H1 (cell line): Measurements from ENCODE around the gene CRHR2. TPM values are rescaled to one million over a fixed set of nuclear protein-coding genes. Genes with fewer than 3 reads are reported as not detected.

Source experiments
- CTCF ChIA-PET: fragments of 300-600 bp; sonication (Branson Sonifier 250); formaldehyde crosslinking; loops from one replicate; lab custom pipeline; 2021; ENCODE audit not compliant: partially characterized antibody; lab: Charles Lee
- POLR2A ChIA-PET: fragments of 300-600 bp; sonication (Branson Sonifier 250); formaldehyde crosslinking; loops from one replicate; lab custom pipeline; 2021; ENCODE audit warnings: inconsistent platforms; ENCODE audit not compliant: partially characterized antibody; lab: Charles Lee
- DNase-seq, 2 experiments: peaks; one replicate each; pipeline versions ENCODE4 v3.0.0 to v3.0.0-alpha.2; 2010 to 2022; ENCODE audit warnings: low spot score in 2 of 2, low read depth in 1 of 2, mixed read lengths in 1 of 2
- FAIRE-seq: peaks from 2 replicates; lab custom pipeline; 2011; peaks lifted over from hg19 to GRCh38; lab: Jason Lieb, UNC
- H2AFZ ChIP-seq: 2 replicates; pipeline ENCODE4 v1.8.1; 2012; ENCODE audit warnings: low read length, inconsistent platforms
- H2AK5ac ChIP-seq: 2 replicates; pipeline ENCODE4 v1.6.1; 2013; ENCODE audit warnings: low read depth, low read length
- H2BK120ac ChIP-seq: replicated peaks from 2 replicates; pipeline ENCODE3; 2013; ENCODE audit warnings: low read depth, low read length, inconsistent platforms
- H2BK12ac ChIP-seq: 2 replicates; pipeline ENCODE4 v1.6.1; 2013; ENCODE audit warnings: low read depth, low read length
- H2BK15ac ChIP-seq: 2 replicates; pipeline ENCODE4 v1.6.1; 2013; ENCODE audit warnings: low read length
- H2BK20ac ChIP-seq: 2 replicates; pipeline ENCODE4 v1.6.1; 2013; ENCODE audit warnings: low read length
- H2BK5ac ChIP-seq: 2 replicates; pipeline ENCODE4 v1.6.1; 2013; ENCODE audit warnings: low read depth, low read length
- H3K14ac ChIP-seq: 2 replicates; pipeline ENCODE4 v1.6.1; 2013; ENCODE audit warnings: inconsistent platforms; ENCODE audit not compliant: insufficient read length
- H3K18ac ChIP-seq: 2 replicates; pipeline ENCODE4 v1.6.1; 2013; ENCODE audit warnings: low read length; ENCODE audit errors: extremely low read depth
- H3K23ac ChIP-seq: 2 replicates; pipeline ENCODE4 v1.6.1; 2013; ENCODE audit warnings: inconsistent platforms; ENCODE audit not compliant: insufficient read length
- H3K23me2 ChIP-seq: 2 replicates; pipeline ENCODE4 v1.6.1; 2013; ENCODE audit warnings: low read depth, low read length
- H3K27ac ChIP-seq: 2 replicates; pipeline ENCODE4 v1.6.1; 2011; ENCODE audit warnings: low read depth, low read length, inconsistent platforms
- H3K27me3 ChIP-seq, 4 experiments: replicated peaks in 1 of 4; 1 replicate in 1 of 4; 2 replicates in 3 of 4; pipeline versions ENCODE4 v1.6.1 to v1.8.1; 2011 to 2013; ENCODE audit warnings: low read length in 3 of 4, mild to moderate bottlenecking in 3 of 4, inconsistent platforms in 2 of 4, mixed read lengths in 2 of 4, moderate library complexity in 1 of 4; ENCODE audit not compliant: control insufficient read depth in 3 of 4, insufficient read depth in 3 of 4; ENCODE audit errors: extremely low read depth in 1 of 4
- H3K36me3 ChIP-seq, 4 experiments: 2 replicates each; pipeline versions ENCODE4 v1.6.1 to v1.8.1; 2011 to 2013; ENCODE audit warnings: mild to moderate bottlenecking in 4 of 4, low read length in 3 of 4, moderate library complexity in 2 of 4, control low read depth in 1 of 4, inconsistent platforms in 1 of 4; ENCODE audit not compliant: insufficient read depth in 4 of 4, control insufficient read depth in 2 of 4
- H3K4ac ChIP-seq: replicated peaks from 2 replicates; pipeline ENCODE3; 2013; ENCODE audit warnings: low read length, low read depth, mixed read lengths, inconsistent platforms; ENCODE audit not compliant: insufficient read length
- H3K4me1 ChIP-seq, 4 experiments: replicated peaks in 1 of 4; 1 replicate in 1 of 4; 2 replicates in 3 of 4; pipeline versions ENCODE4 v1.6.1 to v1.8.1; 2011 to 2013; ENCODE audit warnings: low read length in 3 of 4, inconsistent platforms in 2 of 4, mixed read lengths in 1 of 4; ENCODE audit not compliant: insufficient read depth in 4 of 4, control insufficient read depth in 3 of 4
- H3K4me2 ChIP-seq, 2 experiments: 2 replicates each; pipeline versions ENCODE4 v1.6.1 to v1.8.1; 2011 to 2013; ENCODE audit warnings: low read depth in 2 of 2, low read length in 2 of 2, control low read depth in 1 of 2, inconsistent platforms in 1 of 2, mild to moderate bottlenecking in 1 of 2; ENCODE audit not compliant: insufficient read depth in 1 of 2
- H3K4me3 ChIP-seq, 4 experiments: fragments of 200-600, 300-600 bp in 1 of 4; sonication (generic), shearing (Covaris generic), sonication (Bioruptor Twin) in 1 of 4; 2 replicates each; pipeline versions ENCODE4 v1.5.1 to v1.8.1; 2011 to 2016; ENCODE audit warnings: low read length in 4 of 4, low read depth in 3 of 4, control low read depth in 2 of 4, inconsistent platforms in 2 of 4, mild to moderate bottlenecking in 2 of 4, mixed read lengths in 1 of 4, moderate library complexity in 1 of 4; ENCODE audit not compliant: insufficient read depth in 2 of 4; ENCODE audit errors: extremely low read depth in 1 of 4
- H3K56ac ChIP-seq: replicated peaks from 2 replicates; pipeline ENCODE3; 2013; ENCODE audit warnings: low read depth, mild to moderate bottlenecking, mixed read lengths, low read length, inconsistent platforms; ENCODE audit not compliant: insufficient read length
- H3K79me1 ChIP-seq: 2 replicates; pipeline ENCODE4 v1.6.1; 2013; ENCODE audit warnings: low read depth, low read length, control low read depth
- H3K79me2 ChIP-seq, 2 experiments: 2 replicates each; pipeline versions ENCODE4 v1.6.1 to v1.8.1; 2012 to 2013; ENCODE audit warnings: low read length in 2 of 2, mild to moderate bottlenecking in 2 of 2, inconsistent platforms in 1 of 2; ENCODE audit not compliant: insufficient read depth in 2 of 2, control insufficient read depth in 1 of 2
- H3K9ac ChIP-seq, 4 experiments: replicated peaks in 1 of 4; 1 replicate in 1 of 4; 2 replicates in 3 of 4; pipeline versions ENCODE4 v1.6.1 to v1.8.1; 2011 to 2013; ENCODE audit warnings: low read depth in 3 of 4, low read length in 3 of 4, control low read depth in 2 of 4, mild to moderate bottlenecking in 2 of 4, moderate library complexity in 2 of 4, inconsistent platforms in 1 of 4; ENCODE audit errors: extremely low read depth in 1 of 4
- H3K9me3 ChIP-seq, 2 experiments: 2 replicates each; pipeline versions ENCODE4 v1.6.1 to v1.8.1; 2012 to 2013; ENCODE audit warnings: mild to moderate bottlenecking in 2 of 2, moderate library complexity in 2 of 2, control low read depth in 1 of 2, inconsistent platforms in 1 of 2, low read depth in 1 of 2, low read length in 1 of 2, mixed read lengths in 1 of 2; ENCODE audit not compliant: insufficient read depth in 2 of 2
- H4K20me1 ChIP-seq, 2 experiments: replicated peaks in 1 of 2; 2 replicates each; pipeline versions ENCODE3 to v1.8.1; 2011 to 2013; ENCODE audit warnings: inconsistent platforms in 2 of 2, low read length in 2 of 2, mild to moderate bottlenecking in 1 of 2; ENCODE audit not compliant: insufficient read depth in 2 of 2, control insufficient read depth in 1 of 2
- H4K5ac ChIP-seq: 2 replicates; pipeline ENCODE4 v1.6.1; 2013; ENCODE audit warnings: low read length, low read depth, mixed read lengths, inconsistent platforms; ENCODE audit not compliant: insufficient read length
- H4K8ac ChIP-seq: 2 replicates; pipeline ENCODE4 v1.8.0; 2013; ENCODE audit warnings: mild to moderate bottlenecking, moderate library complexity, low read length, inconsistent platforms; ENCODE audit not compliant: insufficient read depth; ENCODE audit errors: extremely low read depth
- H4K91ac ChIP-seq: replicated peaks from 2 replicates; pipeline ENCODE3; 2013; ENCODE audit warnings: low read length, mixed read lengths, inconsistent platforms; ENCODE audit not compliant: insufficient read length
- ASH2L ChIP-seq: fragments of 200-600, 300-600 bp; sonication (generic); IDR thresholded peaks from one replicate; pipeline ENCODE4 v1.7.1; 2017; ENCODE audit warnings: low read length
- BACH1 ChIP-seq: IDR thresholded peaks from 2 replicates; pipeline ENCODE4 v1.6.1; 2012; ENCODE audit warnings: low read length, improper control_type of control experiment
- CBX5 ChIP-seq: fragments of 300-800, 300-1000 bp; sonication (generic); IDR thresholded peaks from 2 replicates; pipeline ENCODE4 v1.7.1; 2016; ENCODE audit warnings: antibody characterized with exemption, low read length, low read depth
- JUND ChIP-seq: IDR thresholded peaks from 2 replicates; pipeline ENCODE4 v1.6.1; 2011; ENCODE audit warnings: mild to moderate bottlenecking, improper control_type of control experiment, low read length
- KDM1A ChIP-seq: fragments of 200-600, 300-600 bp; sonication (generic); IDR thresholded peaks from 2 replicates; pipeline ENCODE4 v1.7.1; 2016; ENCODE audit warnings: mild to moderate bottlenecking, low read length, borderline replicate concordance
- PHF8 ChIP-seq: fragments of 200-600 bp; sonication (generic); conservative IDR thresholded peaks from 2 replicates; pipeline ENCODE4 v1.7.1; 2012; ENCODE audit warnings: low read depth, mild to moderate bottlenecking, inconsistent platforms, low read length, moderate library complexity
- POLR2A ChIP-seq, 2 experiments: IDR thresholded peaks; 1 replicate in 1 of 2; 2 replicates in 1 of 2; pipeline ENCODE4 v1.6.1; 2011; ENCODE audit warnings: low read depth in 2 of 2, low read length in 2 of 2, mild to moderate bottlenecking in 2 of 2; ENCODE audit errors: control extremely low read depth in 1 of 2
- POU5F1 ChIP-seq: IDR thresholded peaks from 2 replicates; pipeline ENCODE4 v1.6.1; 2011; ENCODE audit warnings: low read depth, mild to moderate bottlenecking, low read length, moderate library complexity
- SIN3A ChIP-seq, 2 experiments: IDR thresholded peaks in 1 of 2; conservative IDR thresholded peaks in 1 of 2; 2 replicates each; pipeline ENCODE4 v1.6.1; 2011 to 2012; ENCODE audit warnings: low read length in 2 of 2, improper control_type of control experiment in 1 of 2, low read depth in 1 of 2, mild to moderate bottlenecking in 1 of 2
- SIX5 ChIP-seq: IDR thresholded peaks from 2 replicates; pipeline ENCODE4 v1.6.1; 2011; ENCODE audit warnings: mild to moderate bottlenecking, low read depth, low read length
- SP1 ChIP-seq: IDR thresholded peaks from 2 replicates; pipeline ENCODE4 v1.6.1; 2011; ENCODE audit warnings: low read depth, low read length
- SP2 ChIP-seq: IDR thresholded peaks from 2 replicates; pipeline ENCODE4 v1.6.1; 2012; ENCODE audit warnings: mild to moderate bottlenecking, low read length, inconsistent platforms
- SUZ12 ChIP-seq: fragments of 200-600 bp; sonication (generic); IDR thresholded peaks from 2 replicates; pipeline ENCODE4 v1.6.1; 2012; ENCODE audit warnings: mild to moderate bottlenecking, inconsistent platforms, low read length, moderate library complexity, mixed read lengths
- TAF1 ChIP-seq: IDR thresholded peaks from 2 replicates; pipeline ENCODE4 v1.6.1; 2011; ENCODE audit warnings: mild to moderate bottlenecking, low read depth, low read length
- WGBS, 2 experiments: shearing (Covaris generic) in 1 of 2; methylation state at CpG; one replicate each; pipeline versions ENCODE4 v1.1.6 to v1.1.7; 2013 to 2015; ENCODE audit warnings: low lambda C conversion rate in 2 of 2, mixed read lengths in 2 of 2, inconsistent platforms in 1 of 2, low coverage in 1 of 2, missing lambda C conversion rate in 1 of 2; ENCODE audit not compliant: insufficient replicate concordance in 2 of 2, insufficient coverage in 1 of 2, insufficient read length in 1 of 2; ENCODE audit errors: extremely low coverage in 1 of 2, missing lambda C conversion rate in 1 of 2; 5-methylcytosine and 5-hydroxymethylcytosine counted together
- polyA plus RNA-seq, 7 experiments: library from polyadenylated mRNA; depleted of rRNA in 3 of 7; stranded (reverse) in 5 of 7; unstranded in 2 of 7; fragments of >200 nt in 5 of 7; fragments of 200-250 nt in 2 of 7; gene quantifications; 1 replicate in 5 of 7; 2 replicates in 1 of 7; 4 replicates in 1 of 7; pipeline versions ENCODE4 v1.2.1 to v1.2.3, GENCODE V29; 2011 to 2013; ENCODE audit warnings: missing spikeins in 2 of 7, mixed read lengths in 2 of 7
- total RNA-seq: library from RNA; stranded (reverse); fragmentation: NEBNext Ultra II Directional; extraction: Animal tissue kit (Norgen Biotek cat#: 25700); gene quantifications from 2 replicates; pipeline ENCODE4 v1.2.1, GENCODE V29; 2021
- TF ChIP-seq, protein P1 (sequence below): IDR thresholded peaks from 2 replicates; pipeline ENCODE4 v1.6.1; 2012; ENCODE audit warnings: inconsistent platforms

The CRHR2 gene
- total and polyA plus RNA-seq, 2 of the 8 experiments (the other 6 are each of a cell fraction or from before 2014, with no cell fraction given) = 0.37 to 1.3 TPM

DNA sequence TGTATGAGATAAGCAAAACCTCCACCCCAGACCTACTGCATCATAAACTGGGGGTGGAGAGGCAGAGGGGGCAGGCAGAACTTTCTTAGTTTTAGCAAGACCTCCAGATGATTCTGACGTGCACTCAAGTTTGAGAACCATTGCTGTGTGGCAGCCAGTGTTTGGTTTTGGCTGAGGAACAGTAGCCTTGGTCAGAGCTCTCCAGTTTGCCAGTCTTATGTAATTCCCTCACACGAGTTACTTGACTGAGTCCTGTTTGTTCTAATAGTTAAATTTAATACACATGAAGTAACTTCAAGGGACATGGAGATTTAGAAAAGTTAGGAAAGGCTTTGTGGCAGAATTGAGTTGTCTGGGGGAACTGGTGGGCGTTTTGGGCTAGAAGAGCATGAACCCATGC, 49.0 kb downstream of the CRHR2 start:
- Histone ChIP-seq H2AK5ac (no peak overlapping the region), H3K36me3 (peaks cover 26 to 80% (median 61%) of the 10 kb centered on the region in 4 experiments), H2AFZ (no peak overlapping the region), H3K4ac (no peak overlapping the region), H2BK15ac (no peak overlapping the region), H3K23me2 (no peaks in the 10 kb centered on the region; the same call in 1 of the 2 replicates), H3K9me3 (no peaks in the 10 kb centered on the region), H3K4me3 (no peak overlapping the region), H3K9ac (no peak overlapping the region), H3K14ac (no peak overlapping the region), H3K79me1 (no peaks in the 10 kb centered on the region; the same call in 1 of the 2 replicates), H3K79me2 (no peaks in the 10 kb centered on the region; a peak in 1 of 4 replicates), H3K4me1 (no peaks in the 10 kb centered on the region), H3K23ac (no peak overlapping the region), H2BK20ac (no peak overlapping the region), H4K20me1 (peaks cover 2 to 8% of the 10 kb centered on the region in 2 experiments), H4K91ac (no peak overlapping the region), H2BK5ac (no peak overlapping the region), H4K8ac (no peak overlapping the region), H4K5ac (no peak overlapping the region), H3K18ac (no peak overlapping the region), H2BK120ac (no peak overlapping the region), H3K56ac (no peak overlapping the region), H2BK12ac (no peak overlapping the region), H3K4me2 (no peak overlapping the region), H3K27me3 (no peaks in the 10 kb centered on the region), H3K27ac (no peak overlapping the region)
- ChIA-PET POLR2A (interaction anchor here (1.6 to 13.7 kb wide), 5 partner anchors 10 to 30 kb away, joined by 10 to 217 read pairs (median 20); no protein-coding TSS in a partner anchor), CTCF (interaction anchor here (1.2 to 1.4 kb wide), 2 partner anchors 49 to 107 kb away, joined by 3 read pairs; partner anchors contain the start of gene CRHR2)
- no peak for FAIRE-seq
- 91% methylated on average over 3 of the region's 3 CpGs; no CpG with 5 or more reads in 1 of the 2 experiments for WGBS, 2 experiments
- TF ChIP-seq POLR2A (IDR thresholded peaks at IDR 0.05; ENCODE audit: control extremely low read depth in 1 of 2, low read depth in 2 of 2, low read length in 2 of 2) (no peak), SUZ12 (no peak), KDM1A (no peak), SIX5 (no peak), SIN3A (conservative IDR thresholded peaks at IDR 0.05 in 1 of 2, IDR thresholded peaks at IDR 0.05 in 1 of 2; ENCODE audit: low read depth in 1 of 2, low read length in 2 of 2) (no peak), TAF1 (no peak), SP1 (no peak), POU5F1 (no peak), CBX5 (no peak), JUND (no peak), PHF8 (no peak), SP2 (no peak), ASH2L (no peak), BACH1 (no peak)
- TF ChIP-seq, protein P1, sequence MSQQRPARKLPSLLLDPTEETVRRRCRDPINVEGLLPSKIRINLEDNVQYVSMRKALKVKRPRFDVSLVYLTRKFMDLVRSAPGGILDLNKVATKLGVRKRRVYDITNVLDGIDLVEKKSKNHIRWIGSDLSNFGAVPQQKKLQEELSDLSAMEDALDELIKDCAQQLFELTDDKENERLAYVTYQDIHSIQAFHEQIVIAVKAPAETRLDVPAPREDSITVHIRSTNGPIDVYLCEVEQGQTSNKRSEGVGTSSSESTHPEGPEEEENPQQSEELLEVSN = no peak
- DNase-seq = no peak
